SK-N-SH treated with all-trans-retinoic acid at 6 μM for 48 hours (cell line): Measurements from ENCODE around the gene NID1.

ENCODE experiments used
- SNAI2 ChIP-seq: fragments of 250-450 bp; sonication (Bioruptor Pico); IDR thresholded peaks from 2 replicates; pipeline ENCODE4 v1.5.0; 2020; ENCODE audit warnings: mild to moderate bottlenecking, moderate library complexity
- TCF4 ChIP-seq: fragments of 250-450 bp; sonication (Bioruptor Pico); IDR thresholded peaks from 2 replicates; pipeline ENCODE4 v1.8.0; 2021; ENCODE audit warnings: mild to moderate bottlenecking, moderate library complexity, borderline replicate concordance
- TF ChIP-seq, protein P1 (sequence below): fragments of 250-450 bp; sonication (Bioruptor Pico); IDR thresholded peaks from 2 replicates; pipeline ENCODE4 v1.8.0; 2020; ENCODE audit warnings: mild to moderate bottlenecking, moderate library complexity, borderline replicate concordance

DNA sequence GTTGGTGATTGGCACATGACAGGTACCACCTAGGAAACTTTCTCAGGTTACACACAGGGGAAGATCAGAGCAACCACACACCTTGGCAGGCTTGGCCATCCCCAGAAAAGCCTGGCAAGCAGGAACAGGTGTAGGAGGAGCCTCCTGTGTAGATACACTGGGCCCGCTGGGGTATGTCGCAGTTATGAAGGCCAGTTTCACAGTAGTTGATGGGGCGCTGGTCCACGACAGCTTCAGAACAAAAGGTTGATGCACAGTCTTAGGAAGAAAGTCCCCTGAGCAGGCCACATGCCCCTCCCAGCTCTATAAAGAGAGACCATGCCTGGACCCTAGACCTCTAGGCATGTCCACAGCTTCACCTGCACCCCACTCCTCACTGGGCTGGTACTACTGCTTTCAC, 51.6 kb downstream of the NID1 start:
- TF ChIP-seq SNAI2 (CRISPR knock-in tag) = no peak
- TF ChIP-seq, protein P1, sequence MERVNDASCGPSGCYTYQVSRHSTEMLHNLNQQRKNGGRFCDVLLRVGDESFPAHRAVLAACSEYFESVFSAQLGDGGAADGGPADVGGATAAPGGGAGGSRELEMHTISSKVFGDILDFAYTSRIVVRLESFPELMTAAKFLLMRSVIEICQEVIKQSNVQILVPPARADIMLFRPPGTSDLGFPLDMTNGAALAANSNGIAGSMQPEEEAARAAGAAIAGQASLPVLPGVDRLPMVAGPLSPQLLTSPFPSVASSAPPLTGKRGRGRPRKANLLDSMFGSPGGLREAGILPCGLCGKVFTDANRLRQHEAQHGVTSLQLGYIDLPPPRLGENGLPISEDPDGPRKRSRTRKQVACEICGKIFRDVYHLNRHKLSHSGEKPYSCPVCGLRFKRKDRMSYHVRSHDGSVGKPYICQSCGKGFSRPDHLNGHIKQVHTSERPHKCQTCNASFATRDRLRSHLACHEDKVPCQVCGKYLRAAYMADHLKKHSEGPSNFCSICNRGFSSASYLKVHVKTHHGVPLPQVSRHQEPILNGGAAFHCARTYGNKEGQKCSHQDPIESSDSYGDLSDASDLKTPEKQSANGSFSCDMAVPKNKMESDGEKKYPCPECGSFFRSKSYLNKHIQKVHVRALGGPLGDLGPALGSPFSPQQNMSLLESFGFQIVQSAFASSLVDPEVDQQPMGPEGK (CRISPR knock-in tag) = no peak
- TF ChIP-seq TCF4 (CRISPR knock-in tag) = no peak
